Epithelial cell of proximal tubule (primary cell): Measurements from ENCODE around the gene STAC3. TPM values are rescaled to one million over a fixed set of nuclear protein-coding genes. Genes with fewer than 3 reads are reported as not detected.

ENCODE experiments used
- DNase-seq: peaks from one replicate; pipeline ENCODE4 v3.0.0-alpha.2; 2011; ENCODE audit warnings: low read depth
- H3K4me3 ChIP-seq: 2 replicates; pipeline ENCODE4 v1.5.1; 2011; ENCODE audit warnings: low read depth, mild to moderate bottlenecking, low read length
- CTCF ChIP-seq: conservative IDR thresholded peaks from 2 replicates; pipeline ENCODE4 v1.5.1; 2012; ENCODE audit warnings: low read depth, mild to moderate bottlenecking, low read length
- total RNA-seq: library from RNA; depleted of rRNA; stranded (reverse); fragments of >200 nt; gene quantifications from 2 replicates; pipeline ENCODE4 v1.2.3, GENCODE V29; 2015

Gene STAC3
- total RNA-seq, 1 donor from 2014 or later, result not detected

GRCh38 chr12:57234571-57235016 is 16.4 kb downstream of the STAC3 start:
- TF ChIP-seq CTCF, result no peak
- DNase-seq, result no peak
- H3K4me3 ChIP-seq, result no peak overlapping the region

- no peak for DNase-seq
- H3K4me3 ChIP-seq, result no peak overlapping the region
- TF ChIP-seq CTCF, result no peak
Measured at GRCh38 chr12:57234233-57234570, 16.8 kb downstream of the STAC3 start.

- TF ChIP-seq CTCF, result no peak
- DNase-seq, result no peak
- no peak overlapping the region for H3K4me3 ChIP-seq
Measured at GRCh38 chr12:57233357-57234232, 17.4 kb downstream of the STAC3 start.

GRCh38 chr12:57232156-57232756 is 18.7 kb downstream of the STAC3 start:
- no peak for TF ChIP-seq CTCF
- H3K4me3 ChIP-seq, result no peak overlapping the region
- DNase-seq, result no peak

- H3K4me3 ChIP-seq, result no peak overlapping the region
- no peak for DNase-seq
- TF ChIP-seq CTCF, result no peak
Measured at GRCh38 chr12:57231276-57232021, 19.5 kb downstream of the STAC3 start.

GRCh38 chr12:57230381-57231155 is 20.4 kb downstream of the STAC3 start:
- no peak for DNase-seq
- no peak for TF ChIP-seq CTCF
- H3K4me3 ChIP-seq, result peak overlapping the region; percentile 78
